IPS-18a (cell line): ENCODE data around the gene ATP8B1.
A peak's percentile ranks its signal among the peaks of the same experiment; 100 is the strongest.
"Not testable (repeated sequence)": the region's sequence is repeated elsewhere in the genome, so short reads cannot be mapped to it uniquely, and the experiment has no call there.

ENCODE experiments used
- H3K27ac ChIP-seq: one replicate; pipeline ENCODE4 v1.5.1; 2013; ENCODE audit warnings: low read length
- H3K27me3 ChIP-seq: one replicate; pipeline ENCODE4 v1.6.1; 2013; ENCODE audit warnings: mild to moderate bottlenecking, low read length; ENCODE audit not compliant: control insufficient read depth, insufficient read depth
- H3K36me3 ChIP-seq: one replicate; pipeline ENCODE4 v1.6.1; 2013; ENCODE audit warnings: low read depth, low read length; ENCODE audit not compliant: control insufficient read depth
- H3K4me1 ChIP-seq: one replicate; pipeline ENCODE4 v1.6.1; 2013; ENCODE audit warnings: low read depth, low read length; ENCODE audit not compliant: control insufficient read depth
- H3K4me3 ChIP-seq: one replicate; pipeline ENCODE4 v1.5.1; 2013; ENCODE audit warnings: low read length
- H3K9ac ChIP-seq: one replicate; pipeline ENCODE4 v1.6.1; 2013; ENCODE audit warnings: mild to moderate bottlenecking, low read length, moderate library complexity
- H3K9me3 ChIP-seq: one replicate; pipeline ENCODE4 v1.6.1; 2013; ENCODE audit warnings: low read depth, low read length; ENCODE audit not compliant: control insufficient read depth

The ATP8B1 gene

DNA sequence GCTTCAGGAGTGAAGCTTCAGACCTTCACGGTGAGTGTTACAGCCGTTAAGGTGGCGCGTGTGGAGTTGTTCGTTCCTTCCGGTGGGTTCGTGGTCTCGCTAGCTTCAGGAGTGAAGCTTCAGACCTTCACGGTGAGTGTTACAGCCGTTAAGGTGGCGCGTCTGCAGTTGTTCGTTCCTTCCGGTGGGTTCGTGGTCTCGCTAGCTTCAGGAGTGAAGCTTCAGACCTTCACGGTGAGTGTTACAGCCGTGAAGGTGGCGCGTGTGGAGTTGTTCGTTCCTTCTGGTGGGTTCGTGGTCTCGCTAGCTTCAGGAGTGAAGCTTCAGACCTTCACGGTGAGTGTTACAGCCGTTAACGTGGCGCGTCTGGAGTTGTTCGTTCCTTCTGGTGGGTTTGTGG lies 160.7 kb downstream of the ATP8B1 start:
- not testable (repeated sequence) for H3K27ac ChIP-seq, H3K27me3 ChIP-seq, H3K4me1 ChIP-seq, H3K9me3 ChIP-seq, H3K36me3 ChIP-seq, H3K9ac ChIP-seq, H3K4me3 ChIP-seq

DNA sequence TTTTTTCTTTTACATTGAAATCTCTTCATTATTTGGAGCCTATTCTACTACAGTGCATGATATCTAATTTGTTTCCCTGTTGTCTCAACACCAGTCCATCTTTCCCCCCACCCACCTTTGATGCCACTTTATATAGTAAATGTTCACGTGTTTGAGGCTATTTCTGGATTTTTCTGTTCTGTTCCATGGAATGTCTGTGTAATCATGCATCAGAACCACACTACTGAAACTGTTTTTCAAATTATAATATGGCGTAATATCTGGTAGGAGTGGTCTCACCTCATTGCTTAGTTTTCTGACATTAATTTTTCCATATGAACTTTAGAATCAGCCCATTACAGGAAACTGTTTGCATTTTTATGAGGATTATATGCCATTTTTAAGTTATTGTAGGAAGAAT lies 162.4 kb downstream of the ATP8B1 start:
- no peaks in the 10 kb centered on the region for H3K27me3 ChIP-seq
- no peak overlapping the region for H3K9ac ChIP-seq
- no peaks in the 10 kb centered on the region for H3K9me3 ChIP-seq
- no peaks in the 10 kb centered on the region for H3K4me1 ChIP-seq
- no peak overlapping the region for H3K4me3 ChIP-seq
- H3K27ac ChIP-seq: no peak overlapping the region
- H3K36me3 ChIP-seq: no peaks in the 10 kb centered on the region

DNA sequence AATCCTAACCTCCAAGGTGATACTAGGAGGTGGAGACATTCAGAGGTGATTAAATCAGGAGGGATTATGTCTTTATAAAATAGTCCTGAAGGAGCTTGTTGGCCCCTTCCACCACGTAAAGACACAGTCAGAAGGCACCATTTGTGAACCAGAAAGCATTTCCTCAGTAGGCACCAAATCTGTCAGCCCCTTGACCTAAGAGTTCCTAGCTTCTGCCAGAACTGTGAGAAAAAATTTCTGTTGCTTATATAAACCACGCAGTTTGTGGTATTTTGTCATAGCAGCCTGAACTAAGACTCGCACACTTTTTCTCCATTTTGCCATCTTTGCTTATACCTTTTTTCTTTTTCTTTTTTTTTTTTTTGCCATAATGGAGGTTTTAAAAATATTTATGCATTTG lies 162.9 kb downstream of the ATP8B1 start:
- H3K4me1 ChIP-seq: no peaks in the 10 kb centered on the region
- no peak overlapping the region for H3K9ac ChIP-seq
- no peak overlapping the region for H3K27ac ChIP-seq
- no peak overlapping the region for H3K4me3 ChIP-seq
- H3K9me3 ChIP-seq: no peaks in the 10 kb centered on the region
- no peaks in the 10 kb centered on the region for H3K36me3 ChIP-seq
- no peaks in the 10 kb centered on the region for H3K27me3 ChIP-seq

DNA sequence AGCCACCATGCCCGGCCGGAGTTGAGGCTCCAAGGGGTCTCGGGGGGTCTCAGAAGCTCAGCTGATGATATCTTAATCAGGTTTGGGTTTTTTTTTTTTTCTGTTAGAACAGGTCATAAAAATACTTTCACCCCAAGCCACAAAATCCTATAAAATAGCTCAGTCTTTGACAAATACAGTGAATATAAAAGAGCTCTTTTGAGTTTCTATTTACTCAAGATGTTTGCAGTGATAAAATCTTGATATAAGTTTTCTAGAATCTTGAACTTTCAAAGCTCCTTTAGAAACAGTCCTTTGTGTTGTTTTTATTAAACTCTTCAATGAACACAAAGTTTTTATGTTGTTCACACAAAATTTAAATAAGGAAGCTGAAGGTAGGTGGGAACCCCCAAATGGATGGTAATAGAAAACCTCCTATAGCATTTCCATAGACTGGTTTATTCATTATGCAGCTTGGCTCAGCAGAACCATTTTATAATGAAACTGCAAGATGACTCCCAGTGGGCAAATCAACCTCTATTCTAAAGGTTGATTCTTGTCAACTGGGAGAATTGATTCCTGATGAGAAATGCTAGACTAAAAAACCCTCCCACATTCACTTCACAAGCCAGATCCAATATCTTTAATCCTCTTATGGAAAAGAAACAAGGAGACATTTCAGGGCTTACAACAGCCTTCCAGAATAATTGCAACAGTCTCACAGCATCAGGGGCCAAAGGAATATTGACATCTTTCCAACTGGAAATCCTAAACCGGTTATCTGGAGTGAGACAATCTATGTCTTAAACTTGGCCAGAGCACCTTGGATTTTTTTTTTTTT lies 167.9 kb downstream of the ATP8B1 start:
- H3K4me3 ChIP-seq: no peak overlapping the region
- no peak overlapping the region for H3K27ac ChIP-seq
- H3K27me3 ChIP-seq: no peaks in the 10 kb centered on the region
- no peaks in the 10 kb centered on the region for H3K4me1 ChIP-seq
- no peak overlapping the region for H3K9ac ChIP-seq
- H3K36me3 ChIP-seq: no peaks in the 10 kb centered on the region
- H3K9me3 ChIP-seq: no peaks in the 10 kb centered on the region

DNA sequence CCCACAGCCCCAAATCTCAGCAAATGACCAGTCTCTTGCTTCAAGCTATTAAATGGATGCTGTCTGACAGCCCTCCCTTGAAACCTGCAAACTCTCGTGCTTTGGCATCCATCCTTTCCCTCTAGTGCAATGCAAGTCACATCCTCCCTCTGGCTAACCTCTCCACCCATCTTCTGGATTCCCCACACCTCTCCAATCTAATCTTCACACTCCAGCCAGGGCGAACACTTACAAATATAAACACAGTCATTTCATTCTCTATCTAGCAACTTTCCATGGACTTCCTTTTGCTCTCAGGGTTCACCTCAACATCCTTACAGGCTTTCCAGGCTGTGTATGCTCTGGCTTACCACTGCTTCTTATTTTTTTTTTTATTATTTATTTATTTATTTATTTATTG lies 171.4 kb downstream of the ATP8B1 start:
- Histone ChIP-seq H3K9me3 (no peaks in the 10 kb centered on the region), H3K27ac (no peak overlapping the region), H3K4me3 (no peak overlapping the region), H3K9ac (no peak overlapping the region), H3K27me3 (no peaks in the 10 kb centered on the region), H3K36me3 (no peaks in the 10 kb centered on the region), H3K4me1 (no peaks in the 10 kb centered on the region)

DNA sequence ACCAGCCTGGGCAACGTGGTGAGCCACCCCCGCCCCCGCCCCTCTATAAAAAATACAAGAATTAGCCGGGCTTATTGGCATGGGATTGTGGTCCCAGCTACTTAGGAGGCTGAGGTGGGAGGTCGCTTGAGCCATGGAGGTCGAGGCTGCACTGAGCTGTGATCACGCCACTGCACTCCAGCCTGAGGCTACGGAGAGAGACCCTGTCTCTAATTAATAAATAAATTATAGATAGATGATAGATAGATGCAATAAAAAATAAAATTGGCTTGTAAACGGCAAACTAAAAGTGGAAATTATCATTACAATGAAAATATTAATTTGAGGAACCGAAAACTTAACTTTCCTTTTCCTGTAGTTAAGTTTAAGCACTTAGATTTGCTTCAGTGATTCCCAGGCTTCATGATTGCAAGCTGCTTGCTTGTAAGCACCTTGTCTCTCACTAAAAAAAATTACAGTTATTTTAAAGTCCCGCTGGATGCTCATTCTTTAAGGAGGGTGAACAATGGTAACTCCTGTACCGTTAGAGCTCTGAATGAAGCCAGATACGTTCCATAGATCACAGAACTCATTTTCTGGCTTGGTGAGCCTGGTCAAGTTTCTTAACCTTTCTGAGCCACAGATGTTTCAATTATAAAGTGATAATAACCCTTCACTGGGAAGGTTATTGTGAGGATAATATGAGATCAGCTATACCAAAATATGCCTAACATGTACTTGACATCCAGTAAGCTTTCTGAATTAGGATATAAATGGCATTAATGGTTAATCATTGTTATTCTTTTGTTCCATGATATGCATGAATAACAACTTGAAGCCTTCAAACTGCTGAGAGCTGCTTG lies 172.1 kb downstream of the ATP8B1 start:
- Histone ChIP-seq H3K27me3 (no peaks in the 10 kb centered on the region), H3K9ac (peak overlapping the region; percentile 73), H3K4me1 (no peaks in the 10 kb centered on the region), H3K9me3 (no peaks in the 10 kb centered on the region), H3K36me3 (no peaks in the 10 kb centered on the region), H3K27ac (no peak overlapping the region), H3K4me3 (peak overlapping the region; percentile 92)

DNA sequence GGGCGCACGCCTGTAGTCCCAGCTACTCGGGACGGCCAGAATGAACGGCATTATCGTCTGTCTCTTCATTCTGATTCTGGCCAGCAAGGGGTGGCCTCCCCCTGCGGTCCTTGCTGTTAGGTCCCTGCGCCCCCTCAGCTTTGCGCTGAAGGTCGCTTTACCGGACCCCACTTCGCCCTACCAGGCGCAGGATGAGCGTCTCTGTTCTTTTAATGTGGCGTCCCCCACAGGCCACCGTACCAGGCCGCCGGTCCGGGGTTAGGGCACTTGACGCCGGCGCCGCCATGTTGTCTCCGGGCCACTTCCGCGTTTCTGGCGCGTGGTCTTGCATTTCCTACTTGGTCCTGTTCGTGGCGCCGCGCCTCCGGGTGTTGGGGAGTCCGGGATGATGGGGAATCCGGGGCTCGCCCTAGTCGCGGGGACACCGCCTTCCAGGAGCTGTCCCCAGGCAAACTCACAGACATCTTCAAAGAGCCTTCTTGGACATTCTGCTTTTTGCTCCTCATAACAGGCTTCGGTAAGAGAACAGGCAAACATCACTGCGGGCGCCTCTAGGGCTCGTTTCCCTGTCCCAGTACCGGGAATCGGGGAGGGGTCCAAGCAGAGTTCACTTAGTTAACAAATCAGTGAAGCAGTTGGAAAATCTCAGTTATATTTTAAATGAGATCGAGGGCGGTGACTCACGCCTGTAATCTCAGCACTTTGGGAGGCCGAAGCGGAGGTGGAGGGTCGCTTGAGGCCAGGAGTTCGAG lies 172.9 kb downstream of the ATP8B1 start:
- peak overlapping the region; percentile 92 for H3K4me3 ChIP-seq
- H3K9me3 ChIP-seq: no peaks in the 10 kb centered on the region
- H3K4me1 ChIP-seq: no peaks in the 10 kb centered on the region
- no peaks in the 10 kb centered on the region for H3K36me3 ChIP-seq
- peak overlapping the region; percentile 73 for H3K9ac ChIP-seq
- no peaks in the 10 kb centered on the region for H3K27me3 ChIP-seq
- peak overlapping the region; percentile 14 for H3K27ac ChIP-seq

DNA sequence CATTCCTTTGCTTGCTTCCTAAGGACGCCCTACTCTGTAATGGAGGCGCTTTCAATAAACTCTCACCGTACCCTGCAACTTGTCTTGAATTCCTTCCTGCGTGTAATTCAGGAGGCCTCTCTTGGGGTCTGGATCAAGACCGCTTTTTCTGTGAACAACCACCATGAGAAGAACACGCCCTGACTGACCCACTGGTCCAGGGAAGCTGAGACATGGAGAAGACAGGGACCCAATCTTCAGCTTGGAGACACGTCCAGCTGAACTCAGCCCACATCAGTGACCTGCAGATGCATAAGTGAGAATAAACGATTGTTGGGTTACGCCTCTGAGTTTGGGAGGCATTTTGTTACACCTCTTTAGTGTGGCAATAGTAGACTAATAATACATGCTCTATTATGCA lies 173.7 kb downstream of the ATP8B1 start:
- no peaks in the 10 kb centered on the region for H3K27me3 ChIP-seq
- H3K9ac ChIP-seq: peak overlapping the region; percentile 73
- no peaks in the 10 kb centered on the region for H3K9me3 ChIP-seq
- H3K36me3 ChIP-seq: no peaks in the 10 kb centered on the region
- H3K27ac ChIP-seq: no peak overlapping the region
- H3K4me3 ChIP-seq: peak overlapping the region; percentile 92
- H3K4me1 ChIP-seq: no peaks in the 10 kb centered on the region

DNA sequence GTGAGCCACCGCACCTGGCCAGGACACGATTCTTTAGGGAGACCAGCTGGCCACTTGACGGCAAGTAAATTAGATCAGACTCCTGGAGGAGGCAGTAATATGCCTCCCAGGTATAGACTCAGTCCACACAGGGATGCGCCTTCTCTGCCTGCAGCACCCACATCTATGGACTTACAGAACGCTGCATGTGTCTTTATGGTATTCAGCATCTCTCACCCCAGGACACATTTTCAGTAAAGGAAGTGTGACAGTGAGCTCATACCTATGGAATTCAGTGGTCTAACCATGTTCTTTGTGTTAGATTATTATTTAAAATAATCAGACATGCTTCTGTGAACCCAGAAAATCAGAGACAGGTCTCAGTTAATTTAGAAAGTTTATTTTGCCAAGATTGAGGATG lies 175.6 kb downstream of the ATP8B1 start:
- H3K36me3 ChIP-seq: no peaks in the 10 kb centered on the region
- H3K27me3 ChIP-seq: no peaks in the 10 kb centered on the region
- H3K4me1 ChIP-seq: no peaks in the 10 kb centered on the region
- H3K9me3 ChIP-seq: no peaks in the 10 kb centered on the region
- no peak overlapping the region for H3K27ac ChIP-seq
- H3K9ac ChIP-seq: no peak overlapping the region
- no peak overlapping the region for H3K4me3 ChIP-seq

DNA sequence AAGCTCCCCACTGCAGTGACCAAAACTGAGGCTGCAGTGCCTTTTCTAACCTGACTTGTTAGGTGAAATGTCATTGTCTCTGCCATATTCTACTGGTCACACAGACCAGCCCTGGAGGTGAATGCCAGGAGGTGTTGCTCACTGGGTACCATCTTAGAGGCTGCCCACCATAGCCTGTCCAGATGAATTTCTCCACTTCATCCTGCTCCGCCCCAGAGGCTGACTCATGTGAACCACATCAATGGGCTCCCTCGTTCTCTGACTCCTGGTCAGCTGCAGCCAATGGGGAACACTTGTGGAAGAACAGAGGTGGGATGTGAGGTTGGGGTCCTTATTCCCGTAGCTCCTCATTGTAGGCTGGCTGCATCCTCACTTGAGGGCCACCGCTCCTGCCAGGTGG lies 178.1 kb downstream of the ATP8B1 start:
- H3K27ac ChIP-seq: no peak overlapping the region
- H3K27me3 ChIP-seq: no peaks in the 10 kb centered on the region
- H3K4me3 ChIP-seq: no peak overlapping the region
- no peak overlapping the region for H3K9ac ChIP-seq
- no peaks in the 10 kb centered on the region for H3K9me3 ChIP-seq
- peaks cover 5% of the 10 kb centered on the region for H3K36me3 ChIP-seq
- peaks cover 7% of the 10 kb centered on the region for H3K4me1 ChIP-seq

DNA sequence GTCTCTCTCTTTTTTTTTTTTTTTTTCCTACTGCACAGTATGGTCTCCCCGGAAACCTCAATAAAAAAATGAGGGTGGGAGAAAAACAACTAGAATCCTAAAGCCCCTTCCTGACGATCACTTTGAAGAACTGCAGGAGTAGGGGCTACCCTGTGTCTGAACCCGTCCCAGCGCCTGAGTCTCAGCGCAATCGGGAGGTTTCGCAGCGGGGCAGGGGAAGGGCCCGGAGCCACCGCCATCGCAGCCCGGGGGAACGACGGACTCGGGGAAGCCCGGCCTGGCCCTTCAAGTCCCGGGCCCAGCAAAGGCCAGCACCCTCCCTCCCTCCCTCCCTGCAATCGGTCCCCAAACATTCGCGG lies 181.9 kb downstream of the ATP8B1 start:
- Histone ChIP-seq H3K36me3 (peaks cover 20% of the 10 kb centered on the region), H3K4me1 (peaks cover 7% of the 10 kb centered on the region), H3K4me3 (peak overlapping the region; percentile 95), H3K27ac (peak overlapping the region; percentile 88), H3K27me3 (no peaks in the 10 kb centered on the region), H3K9ac (peak overlapping the region; percentile 96), H3K9me3 (no peaks in the 10 kb centered on the region)
